Caco-2 (cell line): Measurements from ENCODE around the gene MACROD2. TPM values are rescaled to one million over a fixed set of nuclear protein-coding genes. Genes with fewer than 3 reads are reported as not detected.

ENCODE experiments used
- BruUV-seq: library from RNA; stranded (reverse); fragments of 400-500 nt; replicated peaks from 2 replicates; lab custom pipeline; 2021; lab: Mats Ljungman, UMichigan
- CTCF ChIA-PET: fragments of 300-600 bp; sonication (Branson Sonifier 250); formaldehyde crosslinking; loops from one replicate; lab custom pipeline; 2022; ENCODE audit warnings: antibody characterized with exemption; lab: Charles Lee
- POLR2A ChIA-PET: fragments of 300-600 bp; sonication (Branson Sonifier 250); formaldehyde crosslinking; loops from one replicate; lab custom pipeline; 2022; ENCODE audit warnings: antibody characterized with exemption; lab: Charles Lee
- DNase-seq, 2 experiments: peaks; one replicate each; pipeline versions ENCODE4 v3.0.0 to v3.0.0-alpha.2; 2020 to 2022
- H3K27me3 ChIP-seq: replicated peaks from 2 replicates; pipeline ENCODE4 v1.6.0; 2011; ENCODE audit warnings: low read length; ENCODE audit not compliant: control insufficient read depth, insufficient read depth
- H3K36me3 ChIP-seq: 2 replicates; pipeline ENCODE4 v1.5.1; 2011; ENCODE audit warnings: low read length; ENCODE audit not compliant: control insufficient read depth, insufficient read depth
- H3K4me1 ChIP-seq: fragments of 250-450 bp; sonication (Bioruptor Pico); 2 replicates; pipeline ENCODE4 v1.5.1; 2020; ENCODE audit warnings: mild to moderate bottlenecking
- H3K4me3 ChIP-seq: 2 replicates; pipeline ENCODE4 v1.5.1; 2011; ENCODE audit warnings: low read depth, mild to moderate bottlenecking, control low read depth, low read length
- H3K9me3 ChIP-seq: fragments of 250-450 bp; sonication (Bioruptor Pico); 2 replicates; pipeline ENCODE4 v1.5.1; 2020; ENCODE audit warnings: mild to moderate bottlenecking, moderate library complexity
- H3K27ac Mint-ChIP-seq: one replicate; pipeline ENCODE4 v1.8.0; 2022; ENCODE audit warnings: mixed read lengths; ENCODE audit not compliant: unreplicated experiment
- H3K27me3 Mint-ChIP-seq: one replicate; pipeline ENCODE4 v1.8.0; 2022; ENCODE audit warnings: mixed read lengths; ENCODE audit not compliant: insufficient read depth, unreplicated experiment
- H3K36me3 Mint-ChIP-seq: one replicate; pipeline ENCODE4 v1.8.0; 2022; ENCODE audit warnings: mild to moderate bottlenecking, mixed read lengths; ENCODE audit not compliant: insufficient read depth, unreplicated experiment
- H3K4me1 Mint-ChIP-seq: one replicate; pipeline ENCODE4 v1.8.0; 2022; ENCODE audit warnings: low read depth, mixed read lengths; ENCODE audit not compliant: unreplicated experiment
- H3K4me3 Mint-ChIP-seq: one replicate; pipeline ENCODE4 v1.8.0; 2022; ENCODE audit warnings: mild to moderate bottlenecking, moderate library complexity, mixed read lengths; ENCODE audit not compliant: unreplicated experiment
- H3K9me3 Mint-ChIP-seq: one replicate; pipeline ENCODE4 v1.8.0; 2022; ENCODE audit warnings: mixed read lengths; ENCODE audit not compliant: unreplicated experiment
- CTCF ChIP-seq, 2 experiments: fragments of 200-600 bp in 1 of 2; IDR thresholded peaks; 1 replicate in 1 of 2; 2 replicates in 1 of 2; pipeline versions ENCODE4 v1.5.1 to v1.8.0; 2011 to 2022; ENCODE audit warnings: antibody characterized with exemption in 1 of 2, control low read depth in 1 of 2, inconsistent platforms in 1 of 2, low read depth in 1 of 2, low read length in 1 of 2, mild to moderate bottlenecking in 1 of 2, moderate library complexity in 1 of 2; ENCODE audit not compliant: insufficient read depth in 1 of 2, severe bottlenecking in 1 of 2, unreplicated experiment in 1 of 2
- intact Hi-C: fragments of 100-400 bp; cut with micrococcal nuclease; formaldehyde crosslinking; loops from one replicate; pipeline ENCODE4 v1.10.0; 2022; ENCODE audit not compliant: unreplicated experiment
- total RNA-seq: library from RNA; stranded (reverse); gene quantifications from 2 replicates; pipeline ENCODE4 v1.2.3, GENCODE V29; 2022

The MACROD2 gene
- total RNA-seq, 1 experiment from 2014 or later = 6.4 TPM

- Mint-ChIP-seq H3K4me3 (no peak overlapping the region), H3K9me3 (peaks cover 9% of the 10 kb centered on the region), H3K36me3 (no peaks in the 10 kb centered on the region), H3K27ac (no peak overlapping the region), H3K4me1 (peaks cover 8% of the 10 kb centered on the region), H3K27me3 (no peaks in the 10 kb centered on the region)
- Histone ChIP-seq H3K9me3 (no peaks in the 10 kb centered on the region), H3K36me3 (no peaks in the 10 kb centered on the region), H3K4me1 (peaks cover 6% of the 10 kb centered on the region; the same call in 1 of the 2 replicates), H3K27me3 (no peaks in the 10 kb centered on the region), H3K4me3 (no peak overlapping the region)
- DNase-seq = no peak
- ChIA-PET POLR2A (no interaction called here), CTCF (no interaction called here)
- intact Hi-C loops = no loop called here
- BruUV-seq = no TSS peak
- TF ChIP-seq CTCF (IDR thresholded peaks at IDR 0.05; ENCODE audit: insufficient read depth in 1 of 2, low read depth in 1 of 2, low read length in 1 of 2, severe bottlenecking in 1 of 2, unreplicated experiment in 1 of 2) = no peak
Observed at GRCh38 chr20:14732343-14732742, 737.0 kb downstream of the MACROD2 start.

GRCh38 chr20:14732996-14733395 is 737.7 kb downstream of the MACROD2 start:
- Histone ChIP-seq H3K36me3 (no peaks in the 10 kb centered on the region), H3K4me3 (no peak overlapping the region), H3K4me1 (peaks cover 6% of the 10 kb centered on the region; the same call in 1 of the 2 replicates), H3K27me3 (no peaks in the 10 kb centered on the region), H3K9me3 (no peaks in the 10 kb centered on the region)
- H3K9me3 Mint-ChIP-seq = peaks cover 9% of the 10 kb centered on the region
- peaks cover 8% of the 10 kb centered on the region for H3K4me1 Mint-ChIP-seq
- H3K4me3 Mint-ChIP-seq = no peak overlapping the region
- ChIA-PET POLR2A (no interaction called here), CTCF (no interaction called here)
- no peaks in the 10 kb centered on the region for H3K36me3 Mint-ChIP-seq
- no peaks in the 10 kb centered on the region for H3K27me3 Mint-ChIP-seq
- intact Hi-C loops = no loop called here
- no TSS peak for BruUV-seq
- DNase-seq = no peak
- no peak for TF ChIP-seq CTCF (IDR thresholded peaks at IDR 0.05; ENCODE audit: insufficient read depth in 1 of 2, low read depth in 1 of 2, low read length in 1 of 2, severe bottlenecking in 1 of 2, unreplicated experiment in 1 of 2)
- H3K27ac Mint-ChIP-seq = no peak overlapping the region

- H3K27ac Mint-ChIP-seq = no peak overlapping the region
- intact Hi-C loops = no loop called here
- no peaks in the 10 kb centered on the region for H3K27me3 ChIP-seq
- H3K9me3 Mint-ChIP-seq = peaks cover 3% of the 10 kb centered on the region
- no peak for TF ChIP-seq CTCF (IDR thresholded peaks at IDR 0.05; ENCODE audit: insufficient read depth in 1 of 2, low read depth in 1 of 2, low read length in 1 of 2, severe bottlenecking in 1 of 2, unreplicated experiment in 1 of 2)
- H3K36me3 ChIP-seq = no peaks in the 10 kb centered on the region
- CTCF ChIA-PET = no interaction called here
- no peak overlapping the region for H3K4me3 ChIP-seq
- no peaks in the 10 kb centered on the region for H3K9me3 ChIP-seq
- H3K4me1 ChIP-seq = no peaks in the 10 kb centered on the region
- no peaks in the 10 kb centered on the region for H3K4me1 Mint-ChIP-seq
- no peak overlapping the region for H3K4me3 Mint-ChIP-seq
- H3K27me3 Mint-ChIP-seq = no peaks in the 10 kb centered on the region
- POLR2A ChIA-PET = no interaction called here
- no TSS peak for BruUV-seq
- no peak for DNase-seq
- no peaks in the 10 kb centered on the region for H3K36me3 Mint-ChIP-seq
Observed at GRCh38 chr20:14740380-14740779, 745.1 kb downstream of the MACROD2 start.
